HG02678 (cell line): Measurements from ENCODE around the gene LRMDA.

Experiments used
- ATAC-seq: cut with Tn5 transposase; IDR thresholded peaks from one replicate; pipeline ENCODE4 v1.9.1; 2021; ENCODE audit warnings: mild to moderate bottlenecking, moderate library complexity; ENCODE audit not compliant: unreplicated experiment

LRMDA gene

DNA sequence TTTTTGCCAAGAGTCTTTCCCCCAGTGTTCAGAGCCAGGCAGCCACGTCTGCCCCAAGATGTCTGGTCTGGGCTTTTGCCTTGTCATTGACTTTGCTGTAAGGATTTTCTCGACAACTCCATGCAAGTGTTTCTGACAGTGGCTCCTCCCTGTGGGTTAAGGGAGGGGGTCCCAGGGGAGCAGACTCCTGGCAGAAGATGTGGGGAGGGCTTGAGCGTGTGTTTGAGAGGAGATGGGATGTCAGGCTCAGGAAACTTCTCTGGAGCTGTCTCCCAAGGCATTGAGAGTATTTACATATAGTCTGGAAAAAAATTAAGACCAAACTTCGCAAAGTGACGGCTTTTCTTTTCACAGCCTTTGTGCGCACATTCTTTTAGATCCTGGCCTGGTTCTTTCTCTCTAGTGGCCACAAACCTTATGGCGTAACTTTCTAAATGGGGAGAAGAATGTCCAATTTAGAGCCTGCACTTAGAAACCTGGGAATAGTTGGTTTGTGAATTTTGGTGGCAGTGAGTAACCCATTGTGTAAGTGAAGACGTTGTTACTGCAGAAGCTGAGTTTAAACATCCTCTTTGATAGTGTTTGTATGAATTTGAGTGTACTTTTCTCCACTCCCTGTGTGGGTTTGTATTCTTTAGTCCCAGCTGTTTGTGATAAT lies 201.5 kb downstream of the LRMDA start:
- no peak for ATAC-seq

DNA sequence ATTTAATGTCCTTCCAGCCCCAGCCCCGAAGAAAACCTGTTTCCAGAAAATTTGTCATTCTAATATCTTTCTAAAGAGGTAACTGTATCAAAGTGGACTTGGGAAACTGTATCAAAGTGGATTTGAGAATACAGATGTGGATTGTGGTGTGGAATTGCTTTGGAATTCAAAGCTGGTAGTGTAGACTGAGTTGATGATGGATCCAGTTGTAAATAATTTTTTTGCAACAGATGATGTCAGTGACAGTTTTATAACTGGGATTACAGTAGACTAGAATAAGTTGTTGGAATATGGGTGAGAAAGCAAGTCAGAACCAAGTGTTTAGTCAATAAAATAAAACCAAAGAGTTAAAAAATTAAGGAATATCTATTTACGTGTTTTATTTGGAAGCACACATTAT lies 202.1 kb downstream of the LRMDA start:
- no peak for ATAC-seq

DNA sequence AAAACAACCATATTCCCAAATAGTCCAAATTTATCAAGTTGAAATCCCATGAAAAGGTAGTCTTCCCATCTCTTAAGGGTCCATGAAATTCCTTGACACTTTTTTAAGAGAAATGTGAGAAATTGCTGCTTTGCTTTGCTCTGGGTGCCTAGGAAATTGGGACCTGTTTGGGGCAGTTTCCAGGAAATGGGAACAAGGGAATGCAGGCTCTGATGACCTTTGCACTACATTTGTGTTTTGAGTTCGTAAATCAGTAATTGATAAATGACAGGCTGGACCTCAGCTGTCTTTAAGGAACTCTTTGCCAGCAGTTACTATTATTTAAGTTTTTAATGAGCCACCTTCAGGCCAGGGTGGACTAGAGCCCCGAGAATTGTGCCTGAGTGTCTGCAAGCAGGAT lies 203.5 kb downstream of the LRMDA start:
- no peak for ATAC-seq

DNA sequence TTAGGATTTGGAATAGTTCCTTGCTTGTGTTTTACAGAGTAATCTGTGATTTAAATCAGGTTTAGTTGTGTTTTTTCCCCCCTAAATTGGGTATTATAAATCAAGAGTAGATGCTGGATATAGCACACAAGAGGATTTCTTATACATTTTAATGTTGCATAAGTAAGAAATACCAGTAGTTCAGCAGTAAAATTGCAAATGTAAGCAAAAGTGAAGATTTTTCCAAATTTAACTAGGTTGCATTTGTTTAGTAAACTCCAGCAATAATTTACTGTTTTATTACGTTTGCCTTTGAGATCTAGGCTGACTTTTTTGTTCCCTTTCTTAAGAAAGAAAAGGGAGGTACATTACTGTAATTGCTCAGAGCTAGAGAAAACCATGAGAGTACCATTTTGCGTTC lies 207.3 kb downstream of the LRMDA start:
- no peak for ATAC-seq

DNA sequence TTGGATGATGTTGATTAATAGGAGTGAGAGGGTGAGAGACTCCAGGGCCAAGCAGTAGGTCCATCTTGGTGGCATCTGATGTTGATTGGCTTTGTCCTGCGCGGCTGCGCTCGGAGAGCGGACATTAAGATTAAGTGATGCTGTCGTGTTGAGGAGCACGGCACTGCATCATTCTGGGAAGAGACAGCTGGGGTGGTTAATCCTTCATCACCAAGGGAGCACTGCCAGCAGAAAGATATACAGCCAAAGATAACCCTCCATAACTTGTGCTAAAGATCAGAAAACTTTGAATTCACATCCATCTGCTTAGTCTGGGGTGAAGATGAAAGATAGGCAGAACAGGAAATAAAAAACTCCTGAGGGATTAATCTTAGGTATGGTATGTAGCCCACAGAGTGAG lies 208.3 kb downstream of the LRMDA start:
- no peak for ATAC-seq

DNA sequence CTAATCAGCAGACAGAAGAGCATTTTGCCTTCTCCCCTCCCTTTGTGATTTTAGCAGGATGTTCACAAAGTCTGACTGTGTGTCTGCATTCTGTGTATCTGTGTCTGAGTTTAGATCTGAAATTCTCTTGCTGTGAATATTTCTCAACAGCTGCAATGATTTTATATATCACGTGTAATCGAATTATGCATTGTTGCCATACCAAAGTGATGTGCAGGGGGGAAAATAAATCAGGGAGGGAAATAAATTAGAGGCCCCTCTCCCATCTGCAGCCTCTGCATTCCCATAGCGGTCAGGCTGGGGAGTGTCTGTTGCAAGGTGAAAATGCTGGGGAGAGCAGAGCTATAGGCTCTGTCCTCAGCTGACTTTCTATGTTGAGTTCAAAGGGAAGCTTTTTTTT lies 209.0 kb downstream of the LRMDA start:
- no peak for ATAC-seq

DNA sequence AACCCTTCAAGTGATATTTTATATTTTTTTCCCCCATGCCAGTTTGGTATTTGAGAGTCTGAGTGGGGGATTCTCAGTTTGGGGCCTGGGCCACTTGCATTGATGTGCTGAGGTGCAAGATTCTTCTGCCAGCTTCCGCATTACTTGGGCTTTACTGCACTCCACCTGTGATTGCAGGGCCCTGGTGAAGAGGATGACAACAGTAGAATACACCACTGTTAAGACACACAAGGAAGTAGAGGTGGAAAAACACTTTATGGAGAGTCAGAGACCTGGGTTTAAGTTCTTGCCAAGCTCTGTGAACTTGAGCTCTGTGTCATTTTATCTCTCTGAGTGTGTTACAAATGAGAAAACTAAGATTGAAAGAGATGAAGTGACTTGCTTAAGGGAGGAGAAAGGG lies 209.4 kb downstream of the LRMDA start:
- ATAC-seq = no peak

DNA sequence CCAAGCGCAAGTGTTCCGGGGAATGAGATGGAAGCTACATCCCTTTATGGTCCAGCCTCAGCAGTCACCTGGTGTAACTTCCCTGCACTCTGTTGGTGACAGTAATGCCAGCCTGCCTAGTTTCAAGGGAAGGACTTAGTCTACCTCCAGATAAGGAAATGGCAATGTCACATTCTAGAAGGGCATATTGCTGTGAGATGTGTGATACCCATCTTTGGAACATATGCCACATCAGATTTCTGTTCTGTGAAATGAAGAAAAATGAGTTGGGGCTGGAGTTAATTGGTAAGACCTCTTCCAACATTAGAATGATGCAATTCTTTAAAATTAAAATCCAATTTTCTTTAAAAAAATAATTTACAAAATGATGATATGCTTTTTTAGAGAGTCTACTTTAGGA lies 212.0 kb downstream of the LRMDA start:
- ATAC-seq = no peak

DNA sequence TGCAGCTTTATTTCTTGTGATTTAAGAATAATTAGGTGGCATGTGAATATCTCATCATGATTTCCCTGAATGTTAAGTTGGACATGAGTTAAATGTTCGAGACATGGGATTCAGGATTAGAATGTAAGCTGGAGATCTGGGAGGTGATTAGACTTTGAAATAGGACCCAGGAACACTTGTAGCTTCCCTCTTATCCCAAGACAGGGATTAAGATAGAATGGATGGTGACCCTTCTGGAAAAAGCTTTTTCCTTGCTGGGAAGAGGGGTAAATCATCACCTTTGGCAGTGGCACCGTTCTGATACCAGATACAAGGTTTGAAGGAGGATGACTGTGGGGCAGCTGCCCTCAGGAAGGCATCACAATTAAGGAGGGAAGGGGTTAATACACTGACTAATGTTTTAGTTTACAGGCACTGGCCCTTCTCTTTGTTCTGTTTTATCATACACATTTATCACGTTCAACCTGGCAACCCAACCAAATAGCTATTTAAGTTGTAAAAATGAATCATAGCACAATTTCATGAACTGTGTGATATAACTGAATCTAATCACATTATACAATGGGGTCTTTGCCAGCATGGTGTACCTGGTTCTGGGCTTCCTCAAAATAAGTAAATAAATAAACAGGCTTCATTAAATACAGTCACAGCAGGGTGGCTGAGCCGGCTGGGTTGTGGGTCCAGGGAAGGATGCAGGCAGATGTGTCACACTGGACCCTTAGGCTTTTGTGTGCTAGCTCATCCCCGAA lies 212.7 kb downstream of the LRMDA start:
- no peak for ATAC-seq

DNA sequence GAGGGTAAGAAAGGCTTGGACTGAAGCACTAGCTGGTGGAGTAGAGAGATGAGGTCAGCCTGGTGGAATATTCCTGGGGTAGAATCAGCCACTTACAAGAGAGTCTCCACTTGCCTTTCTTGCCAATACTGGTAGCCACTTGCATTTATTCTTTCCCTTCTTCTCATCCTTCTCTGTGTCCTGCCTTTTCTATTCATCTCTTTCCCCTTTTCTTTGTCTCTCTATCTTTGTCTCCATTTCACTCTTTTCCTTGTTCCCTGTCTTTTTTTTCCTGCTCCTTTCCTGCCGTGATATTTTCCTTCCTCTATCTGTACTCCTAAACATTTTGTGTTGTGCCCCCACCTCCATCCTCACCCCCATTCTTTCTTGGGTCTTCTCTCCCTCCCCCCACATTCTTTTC lies 214.3 kb downstream of the LRMDA start:
- ATAC-seq = no peak

DNA sequence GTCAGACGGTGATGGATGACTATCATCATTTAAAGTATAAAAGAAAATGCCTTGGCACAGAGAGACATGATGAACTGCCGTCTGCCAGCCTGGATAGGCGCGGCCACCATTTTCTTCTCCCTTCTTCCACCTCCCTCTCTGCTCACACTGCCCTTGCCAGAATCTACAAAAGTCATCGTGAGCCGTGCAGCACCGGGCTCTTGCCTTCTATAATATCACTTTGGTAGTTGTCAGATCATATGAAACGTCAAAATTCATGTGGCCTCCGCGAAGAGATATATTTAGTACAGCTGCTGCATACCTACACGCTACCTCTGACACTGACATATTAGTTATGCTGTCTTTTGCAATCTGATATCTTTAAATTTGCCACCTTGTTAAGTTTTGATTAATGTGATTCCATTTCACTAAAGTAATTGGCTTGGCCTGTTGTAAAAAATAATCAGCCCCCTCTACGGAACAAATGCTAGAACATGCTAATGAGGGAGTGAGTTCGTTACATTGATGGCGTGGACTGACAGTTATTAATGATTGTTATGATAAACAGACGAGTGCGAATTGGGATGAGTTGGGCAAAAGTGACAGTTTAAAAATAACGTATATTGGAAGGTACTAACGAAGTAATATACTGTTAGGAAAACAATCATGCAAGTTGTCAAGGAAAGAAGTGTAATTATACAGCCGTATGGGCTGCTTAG lies 214.9 kb downstream of the LRMDA start:
- no peak for ATAC-seq

DNA sequence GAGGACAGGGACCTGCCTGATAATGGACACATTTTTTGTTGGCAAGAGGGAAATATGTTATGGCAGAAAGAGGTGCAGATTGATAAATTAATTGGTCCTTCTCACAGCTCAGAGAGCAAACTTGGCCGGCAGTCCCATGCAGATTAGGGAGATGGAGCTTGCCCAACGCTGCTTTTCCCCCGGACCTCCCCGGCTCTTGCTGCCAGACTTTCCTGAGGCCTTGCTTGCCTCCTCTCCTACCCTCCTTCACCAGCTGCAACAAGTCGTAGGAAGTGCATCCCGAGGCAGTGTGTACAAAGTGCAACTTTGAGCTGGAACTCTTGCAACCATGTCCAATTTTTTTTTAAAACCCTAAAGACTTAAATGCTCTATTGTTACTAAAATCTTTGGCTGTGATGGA lies 215.5 kb downstream of the LRMDA start:
- no peak for ATAC-seq

DNA sequence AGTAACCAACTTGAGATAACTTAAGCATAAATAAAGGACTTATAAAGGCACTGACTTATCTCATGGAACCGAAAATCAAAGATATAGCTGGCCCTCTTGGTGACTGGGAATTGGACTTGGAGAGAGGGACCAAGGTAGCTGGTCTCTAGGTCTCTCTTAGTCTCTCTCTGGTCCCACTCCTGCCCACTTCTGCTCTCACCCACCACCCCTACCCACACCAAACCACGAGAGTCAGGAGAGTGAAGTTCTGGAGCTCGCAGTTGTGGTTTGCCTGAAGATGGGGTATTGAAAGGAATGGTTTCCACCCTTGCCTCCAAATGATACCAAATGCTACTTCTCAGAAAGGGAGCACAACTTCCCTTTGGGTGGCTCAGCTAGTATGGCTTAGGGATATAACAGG lies 216.3 kb downstream of the LRMDA start:
- no peak for ATAC-seq

DNA sequence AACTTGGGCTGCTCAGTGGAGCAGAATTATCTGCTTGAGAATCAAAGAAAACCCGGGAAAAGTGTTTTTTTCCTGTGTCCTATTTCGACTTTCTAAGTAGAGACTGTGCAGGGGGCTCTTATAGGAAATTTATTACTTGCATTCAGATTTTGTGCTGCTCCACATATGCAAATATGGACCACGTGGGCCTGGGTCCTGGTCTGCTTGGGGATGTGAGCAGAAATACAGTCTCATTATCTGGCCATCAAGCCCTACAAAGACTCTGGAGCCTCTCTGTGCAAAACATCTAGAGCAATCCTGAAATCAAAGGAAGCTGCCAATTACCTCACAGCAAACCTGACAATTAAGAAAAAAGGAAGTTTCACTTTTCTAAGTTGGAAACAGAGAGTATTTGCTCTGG lies 216.9 kb downstream of the LRMDA start:
- ATAC-seq = no peak

DNA sequence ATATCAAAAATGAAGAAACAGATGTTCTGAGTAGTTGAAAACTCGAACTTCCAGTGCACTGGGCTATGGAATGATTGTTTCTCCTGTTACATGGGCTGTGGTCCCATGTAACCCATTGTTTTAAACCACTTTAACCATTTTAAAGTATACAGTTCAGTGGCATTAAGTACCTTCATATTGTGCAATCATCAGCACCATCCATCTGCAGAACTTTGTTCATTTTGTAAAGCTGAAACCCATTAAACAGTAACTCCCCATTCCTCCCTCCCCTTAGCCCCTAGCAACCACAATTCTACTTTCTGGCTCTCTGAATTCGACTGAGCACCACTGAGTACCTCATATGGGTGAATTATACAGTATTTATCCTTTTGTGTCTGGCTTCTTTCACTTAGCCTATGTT lies 217.4 kb downstream of the LRMDA start:
- ATAC-seq = no peak

DNA sequence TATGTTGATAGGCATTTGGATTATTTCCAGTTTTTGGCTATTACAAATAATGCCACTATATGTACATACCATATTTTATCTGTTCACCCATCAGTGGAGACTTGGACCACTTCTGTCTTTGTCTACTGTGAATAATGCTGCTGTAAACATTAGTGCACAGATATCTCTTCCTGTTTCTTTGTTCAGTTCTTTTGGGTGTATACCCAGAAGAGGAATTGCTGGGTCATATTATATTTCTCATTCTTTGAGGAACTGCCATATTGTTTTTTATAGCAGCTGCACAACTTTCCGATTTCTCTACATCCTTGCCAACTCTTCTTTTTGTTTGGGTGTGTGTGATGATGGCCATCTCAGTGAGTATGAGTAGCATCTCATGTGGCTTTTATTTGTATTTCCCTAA lies 218.0 kb downstream of the LRMDA start:
- ATAC-seq = no peak

DNA sequence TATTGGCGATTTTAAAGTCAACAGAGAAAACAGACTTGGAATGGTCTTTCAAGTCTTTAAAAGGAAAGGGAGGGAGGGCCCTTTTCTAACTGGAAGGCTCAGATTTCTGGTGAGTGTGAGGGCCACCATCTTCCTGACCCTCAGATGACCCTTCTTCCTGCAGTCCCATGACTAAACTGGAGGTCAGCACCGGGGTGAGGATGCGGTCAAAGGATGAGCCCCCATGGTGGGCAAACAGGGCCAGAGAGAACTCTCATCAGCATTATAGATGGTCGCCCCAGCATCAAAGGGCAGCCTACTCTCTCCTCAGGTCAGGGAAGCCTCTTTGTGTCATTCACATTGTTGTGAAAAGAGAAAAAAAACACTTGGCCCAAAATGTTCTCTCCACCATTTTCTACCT lies 219.2 kb downstream of the LRMDA start:
- ATAC-seq = no peak

DNA sequence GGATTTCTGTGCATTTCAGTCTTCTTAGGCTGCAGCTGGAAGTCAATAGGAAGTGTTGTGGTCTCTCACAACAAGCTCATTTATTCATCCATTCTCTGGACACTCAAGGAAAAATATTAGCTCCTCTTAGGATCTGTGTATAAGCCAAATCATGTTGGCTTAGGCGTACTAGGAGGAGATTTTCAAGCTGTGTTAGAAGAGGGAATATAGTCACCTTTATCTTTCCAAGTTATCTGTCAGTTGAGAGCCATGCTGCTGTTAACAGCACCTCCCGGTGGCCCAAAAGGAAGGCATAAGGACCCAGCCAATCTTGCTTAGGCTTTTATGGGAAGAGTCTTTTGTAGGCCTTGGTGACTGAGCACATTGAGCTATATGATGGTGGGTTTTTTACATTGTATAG lies 220.0 kb downstream of the LRMDA start:
- no peak for ATAC-seq

DNA sequence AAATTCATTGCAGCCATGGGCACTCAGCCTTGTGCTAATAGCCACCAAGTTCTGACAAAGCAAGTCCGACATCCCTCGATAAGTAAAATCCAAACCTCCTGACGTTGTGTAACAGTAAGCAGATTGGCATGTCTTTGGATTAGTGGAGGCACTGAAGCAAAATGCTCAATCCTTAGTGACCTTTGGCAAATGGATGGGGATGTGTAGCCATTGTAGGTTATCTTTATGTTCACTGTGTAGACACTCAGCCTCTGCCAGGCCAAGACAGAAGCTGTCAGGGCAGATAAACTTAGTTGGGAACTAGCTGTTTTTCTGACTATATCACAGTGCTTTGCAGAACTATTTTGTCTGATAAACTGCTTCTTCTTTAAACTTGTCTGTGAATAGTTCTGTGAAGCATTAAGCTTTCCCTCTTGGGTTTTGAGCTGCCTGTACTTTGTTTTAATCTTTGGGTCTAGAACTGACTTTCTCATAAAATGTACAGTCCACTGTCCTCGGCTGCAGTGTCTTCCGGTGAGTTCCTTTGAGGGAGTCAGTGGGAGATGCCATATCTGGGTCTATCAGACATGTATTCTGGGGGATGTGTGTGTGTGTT lies 220.8 kb downstream of the LRMDA start:
- ATAC-seq = no peak

DNA sequence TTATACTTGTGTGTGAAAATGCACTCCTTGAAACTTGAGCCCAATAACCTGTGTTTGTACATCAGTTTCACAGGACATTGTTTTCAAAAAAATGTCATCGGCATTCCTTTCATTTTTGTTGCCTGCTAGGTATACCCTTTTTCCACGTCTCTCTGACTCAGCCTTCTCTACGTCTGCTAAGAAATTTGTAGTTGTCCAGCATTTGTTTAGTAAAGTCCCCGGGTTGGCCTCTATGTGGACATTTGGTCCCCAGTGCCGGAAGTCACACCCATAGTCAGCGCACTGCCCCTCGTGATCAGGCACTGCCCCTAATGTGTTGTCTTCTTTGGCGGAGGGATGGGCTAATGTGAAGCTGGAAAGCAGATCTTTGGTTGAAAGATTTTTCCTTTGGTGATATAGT lies 222.3 kb downstream of the LRMDA start:
- no peak for ATAC-seq

DNA sequence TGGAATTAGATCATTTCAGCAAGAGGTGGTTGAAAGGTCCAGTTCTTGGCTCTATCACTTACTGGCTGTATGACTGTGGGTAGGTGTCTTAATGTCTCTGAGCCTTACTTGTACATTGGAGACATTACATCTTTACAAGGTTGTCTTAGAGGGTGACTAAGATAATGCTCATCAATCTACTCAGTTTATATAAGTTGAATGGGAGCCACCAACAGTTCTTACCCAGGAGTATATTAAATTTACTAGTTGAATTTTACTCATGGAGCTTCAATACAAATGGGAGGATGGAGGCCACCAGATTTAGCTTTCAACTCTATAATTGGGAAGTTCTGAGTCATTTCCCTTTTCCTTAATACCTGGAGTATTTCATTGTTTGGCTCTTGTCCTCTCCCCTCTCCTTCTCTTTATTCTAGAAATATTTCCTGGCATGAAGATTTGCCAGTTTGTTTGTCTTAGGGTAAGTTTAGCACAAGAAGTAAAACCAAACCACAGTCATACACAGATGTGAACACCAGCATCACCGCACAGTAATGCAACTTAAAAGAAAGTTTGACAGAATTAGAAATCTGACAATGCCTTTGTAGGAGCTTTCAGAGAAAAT lies 222.8 kb downstream of the LRMDA start:
- no peak for ATAC-seq
